Adrenal gland (tissue), 5 donors: ENCODE results near the gene TRMT2A.

Source experiments
- CTCF ChIP-seq, 6 experiments: fragments of 450-650 bp in 4 of 6; fragments of 200-600 bp in 2 of 6; sonication (generic) in 1 of 6; IDR thresholded peaks; 1 replicate in 5 of 6; 2 replicates in 1 of 6; pipeline versions ENCODE4 v1.5.1 to v1.8.0; 2016 to 2021; ENCODE audit warnings: antibody characterized with exemption in 6 of 6, mild to moderate bottlenecking in 2 of 6, moderate library complexity in 1 of 6
- POLR2A ChIP-seq, 2 donors: fragments of 450-650 bp; IDR thresholded peaks; one replicate each; pipeline ENCODE4 v1.6.1; 2017; ENCODE audit warnings: antibody characterized with exemption in 2 of 2, mild to moderate bottlenecking in 2 of 2, moderate library complexity in 1 of 2
- donor health status: DM: no; HTN: no; CAD: no.

- TF ChIP-seq CTCF (IDR thresholded peaks at IDR 0.05): no peak
- no peak for TF ChIP-seq POLR2A (IDR thresholded peaks at IDR 0.05)
These were observed 35.5 kb upstream of the TRMT2A start for GRCh38 chr22:20152464-20152890.
